H9 (cell line): ENCODE results near the gene ADAMTSL3. TPM values are rescaled to one million over a fixed set of nuclear protein-coding genes. Genes with fewer than 3 reads are reported as not detected.

Experiments
- DNase-seq: peaks from one replicate; pipeline ENCODE4 v3.0.0-alpha.2; 2017
- H2AFZ ChIP-seq: one replicate; pipeline ENCODE4 v1.6.1; 2013; ENCODE audit warnings: mild to moderate bottlenecking, low read length, control low read depth, moderate library complexity
- H2AK5ac ChIP-seq: 2 replicates; pipeline ENCODE4 v1.6.1; 2013; ENCODE audit warnings: low read length, control low read depth, mixed read lengths; ENCODE audit not compliant: insufficient read length
- H2BK120ac ChIP-seq: one replicate; pipeline ENCODE4 v1.6.1; 2013; ENCODE audit warnings: low read depth, mild to moderate bottlenecking, low read length, control low read depth, inconsistent platforms; ENCODE audit not compliant: poor library complexity, severe bottlenecking
- H2BK12ac ChIP-seq: 2 replicates; pipeline ENCODE4 v1.6.1; 2013; ENCODE audit warnings: low read length, control low read depth, mixed read lengths, low read depth; ENCODE audit not compliant: insufficient read length
- H2BK15ac ChIP-seq: 2 replicates; pipeline ENCODE4 v1.6.1; 2013; ENCODE audit warnings: low read depth, low read length, control low read depth
- H2BK20ac ChIP-seq: one replicate; pipeline ENCODE4 v1.6.1; 2013; ENCODE audit warnings: low read depth, mild to moderate bottlenecking, low read length, control low read depth, inconsistent platforms; ENCODE audit not compliant: poor library complexity, severe bottlenecking
- H2BK5ac ChIP-seq: 2 replicates; pipeline ENCODE4 v1.6.1; 2013; ENCODE audit warnings: low read length, control low read depth, mixed read lengths; ENCODE audit not compliant: insufficient read length
- H3K14ac ChIP-seq: 2 replicates; pipeline ENCODE4 v1.6.1; 2013; ENCODE audit warnings: low read length, control low read depth; ENCODE audit not compliant: insufficient read depth
- H3K18ac ChIP-seq: 2 replicates; pipeline ENCODE4 v1.6.1; 2013; ENCODE audit warnings: low read depth, mild to moderate bottlenecking, mixed read lengths, low read length, control low read depth; ENCODE audit not compliant: insufficient read length
- H3K23ac ChIP-seq: 2 replicates; pipeline ENCODE4 v1.6.1; 2013; ENCODE audit warnings: low read length, control low read depth, mixed read lengths, low read depth; ENCODE audit not compliant: insufficient read length
- H3K23me2 ChIP-seq: 2 replicates; pipeline ENCODE4 v1.6.1; 2013; ENCODE audit warnings: low read depth, mild to moderate bottlenecking, mixed read lengths, low read length, control low read depth; ENCODE audit not compliant: insufficient read length, poor library complexity, severe bottlenecking
- H3K27ac ChIP-seq: 2 replicates; pipeline ENCODE4 v1.5.1; 2013; ENCODE audit warnings: low read length, control low read depth, mixed read lengths, low read depth; ENCODE audit not compliant: insufficient read length
- H3K27me3 ChIP-seq: 2 replicates; pipeline ENCODE4 v1.6.1; 2013; ENCODE audit warnings: low read length, control low read depth, inconsistent platforms; ENCODE audit not compliant: insufficient read depth
- H3K4ac ChIP-seq: 2 replicates; pipeline ENCODE4 v1.6.1; 2013; ENCODE audit warnings: low read depth, mild to moderate bottlenecking, control low read depth, inconsistent platforms, low read length, moderate library complexity
- H3K4me1 ChIP-seq: 2 replicates; pipeline ENCODE4 v1.6.1; 2013; ENCODE audit warnings: low read length, control low read depth, inconsistent platforms; ENCODE audit not compliant: insufficient read depth
- H3K4me2 ChIP-seq: 2 replicates; pipeline ENCODE4 v1.6.1; 2013; ENCODE audit warnings: low read length, control low read depth, mixed read lengths; ENCODE audit not compliant: insufficient read length, insufficient read depth
- H3K56ac ChIP-seq: 2 replicates; pipeline ENCODE4 v1.6.1; 2013; ENCODE audit warnings: low read depth, mild to moderate bottlenecking, mixed read lengths, low read length, control low read depth; ENCODE audit not compliant: insufficient read length
- H3K79me1 ChIP-seq: 2 replicates; pipeline ENCODE4 v1.6.1; 2013; ENCODE audit warnings: low read depth, mild to moderate bottlenecking, moderate library complexity, low read length, control low read depth, inconsistent platforms; ENCODE audit not compliant: insufficient read depth, poor library complexity, severe bottlenecking
- H3K79me2 ChIP-seq: 2 replicates; pipeline ENCODE4 v1.6.1; 2013; ENCODE audit warnings: low read length, control low read depth, inconsistent platforms; ENCODE audit not compliant: insufficient read depth
- H3K9ac ChIP-seq: 2 replicates; pipeline ENCODE4 v1.6.1; 2013; ENCODE audit warnings: low read length, control low read depth, mixed read lengths; ENCODE audit not compliant: insufficient read length; ENCODE audit errors: extremely low read depth
- H3K9me3 ChIP-seq: one replicate; pipeline ENCODE4 v1.6.1; 2013; ENCODE audit warnings: low read depth, low read length, inconsistent platforms; ENCODE audit not compliant: control insufficient read depth
- H3T11ph ChIP-seq: one replicate; pipeline ENCODE4 v1.6.1; 2013; ENCODE audit warnings: mild to moderate bottlenecking, low read length, control low read depth, inconsistent platforms
- H4K20me1 ChIP-seq: one replicate; pipeline ENCODE4 v1.6.1; 2013; ENCODE audit not compliant: control insufficient read depth, insufficient read length, insufficient read depth
- H4K5ac ChIP-seq: 2 replicates; pipeline ENCODE4 v1.6.1; 2013; ENCODE audit warnings: low read depth, mild to moderate bottlenecking, mixed read lengths, low read length, control low read depth; ENCODE audit not compliant: insufficient read length
- H4K8ac ChIP-seq: replicated peaks from 2 replicates; pipeline ENCODE4 v1.6.1; 2013; ENCODE audit warnings: low read length, control low read depth, mixed read lengths, low read depth; ENCODE audit not compliant: insufficient read length
- H4K91ac ChIP-seq: 2 replicates; pipeline ENCODE4 v1.6.1; 2013; ENCODE audit warnings: low read depth, mild to moderate bottlenecking, moderate library complexity, mixed read lengths, low read length, control low read depth; ENCODE audit not compliant: insufficient read length
- H3K27ac Mint-ChIP-seq, 3 experiments: 2 replicates in 2 of 3; 3 replicates in 1 of 3; pipeline ENCODE4 v1.8.0; 2020 to 2021; ENCODE audit warnings: mixed read lengths in 3 of 3, mild to moderate bottlenecking in 1 of 3, moderate library complexity in 1 of 3
- H3K27me3 Mint-ChIP-seq: 2 replicates; pipeline ENCODE4 v1.8.0; 2021; ENCODE audit warnings: low read depth, mild to moderate bottlenecking, moderate library complexity, mixed read lengths
- H3K36me3 Mint-ChIP-seq, 3 experiments: 2 replicates in 2 of 3; 3 replicates in 1 of 3; pipeline ENCODE4 v1.8.0; 2020 to 2021; ENCODE audit warnings: low read depth in 3 of 3, mixed read lengths in 3 of 3; ENCODE audit not compliant: insufficient read depth in 1 of 3
- H3K4me1 Mint-ChIP-seq, 2 experiments: 2 replicates each; pipeline ENCODE4 v1.8.0; 2020; ENCODE audit warnings: mixed read lengths in 2 of 2
- H3K4me3 Mint-ChIP-seq, 2 experiments: 2 replicates in 1 of 2; 3 replicates in 1 of 2; pipeline ENCODE4 v1.8.0; 2020 to 2021; ENCODE audit warnings: mild to moderate bottlenecking in 2 of 2, mixed read lengths in 2 of 2, moderate library complexity in 1 of 2
- H3K9me3 Mint-ChIP-seq, 2 experiments: 2 replicates in 1 of 2; 3 replicates in 1 of 2; pipeline ENCODE4 v1.8.0; 2020; ENCODE audit warnings: mild to moderate bottlenecking in 2 of 2, mixed read lengths in 2 of 2, moderate library complexity in 1 of 2
- CTCF ChIP-seq: fragments of 200-600 bp; sonication (generic); conservative IDR thresholded peaks from 3 replicates; pipeline ENCODE4 v1.8.0; 2021; ENCODE audit warnings: antibody characterized with exemption, mild to moderate bottlenecking
- WGBS: extraction: QIAGEN DNeasy Blood & Tissue Kit; methylation state at CpG from one replicate; pipeline ENCODE4 v1.1.7; 2013; ENCODE audit warnings: missing lambda C conversion rate, low lambda C conversion rate, mixed read lengths; ENCODE audit not compliant: insufficient read length; ENCODE audit errors: extremely low coverage; 5-methylcytosine and 5-hydroxymethylcytosine counted together
- total RNA-seq: library from RNA; stranded (reverse); gene quantifications from 2 replicates; pipeline ENCODE4 v1.2.1, GENCODE V29; 2021

The ADAMTSL3 gene
- total RNA-seq, 1 experiment from 2014 or later: 0.39 TPM

GRCh38 chr15:83899670-83900069, 245.7 kb downstream of the ADAMTSL3 start:
- Histone ChIP-seq H4K5ac (no peak overlapping the region), H3K18ac (no peak overlapping the region), H2AK5ac (no peak overlapping the region), H3K9ac (no peak overlapping the region), H3T11ph (no peak overlapping the region), H3K4me2 (no peak overlapping the region), H3K9me3 (no peaks in the 10 kb centered on the region), H3K27me3 (no peaks in the 10 kb centered on the region), H3K79me2 (no peaks in the 10 kb centered on the region), H3K4ac (no peak overlapping the region), H2BK15ac (no peak overlapping the region), H2BK12ac (no peak overlapping the region), H3K14ac (no peak overlapping the region), H3K4me1 (no peaks in the 10 kb centered on the region), H3K79me1 (no peaks in the 10 kb centered on the region), H3K23ac (no peak overlapping the region), H2AFZ (no peak overlapping the region), H3K56ac (no peak overlapping the region), H2BK120ac (no peak overlapping the region), H4K91ac (no peak overlapping the region), H3K27ac (no peak overlapping the region), H2BK5ac (no peak overlapping the region), H4K20me1 (no peaks in the 10 kb centered on the region), H3K23me2 (no peaks in the 10 kb centered on the region), H4K8ac (no peak overlapping the region), H2BK20ac (no peak overlapping the region)
- H3K27me3 Mint-ChIP-seq: peaks cover 4% of the 10 kb centered on the region
- WGBS: no CpG with 5 or more reads among the region's 2 CpGs
- no peak for TF ChIP-seq CTCF
- H3K9me3 Mint-ChIP-seq: no peaks in the 10 kb centered on the region
- no peaks in the 10 kb centered on the region for H3K36me3 Mint-ChIP-seq
- no peak overlapping the region for H3K27ac Mint-ChIP-seq
- peaks cover 0 to 3% of the 10 kb centered on the region in 2 experiments; a peak in 1 of 4 replicates for H3K4me1 Mint-ChIP-seq
- H3K4me3 Mint-ChIP-seq: no peak overlapping the region
- DNase-seq: no peak
